Neural cell (in vitro differentiated cells): ENCODE results near the gene SLC3A2. TPM values are rescaled to one million over a fixed set of nuclear protein-coding genes. Genes with fewer than 3 reads are reported as not detected.

Source experiments
- polyA plus RNA-seq: library from polyadenylated mRNA; depleted of rRNA; stranded (reverse); fragments of >200 nt; gene quantifications from 2 replicates; pipeline ENCODE4 v1.2.3, GENCODE V29; 2014
- small RNA-seq, 3 experiments: library from RNA; depleted of rRNA; stranded (forward); fragments of <200 nt; gene quantifications; one replicate each; pipeline ENCODE3, GENCODE V24; 2012

Gene SLC3A2
- polyA plus RNA-seq, 1 donor from 2014 or later = 176 TPM

Small RNAs within 50 kb of the gene (small RNA-seq; reads per million reads assigned to genes)
- gene RF00099 (0 reads per million in 3 experiments), gene RN7SL259P (0 reads per million in 3 experiments), gene SNORD22 (0 reads per million in 3 experiments), gene SNORD26 (0 reads per million in 3 experiments), gene SNORD27 (0 reads per million in 3 experiments), gene SNORD28 (0 reads per million in 3 experiments), gene SNORD30 (40.0 to 204 (median 59.1) reads per million in 3 experiments)

Other genes with a start within 250 kb of the SLC3A2 start
- 60.6 and 62.7 TPM in 2 replicates for gene GANAB, start 234.3 kb upstream of the SLC3A2 start, polyA plus RNA-seq
- 6.5 and 7.5 TPM in 2 replicates for gene INTS5, start 227.6 kb upstream of the SLC3A2 start, polyA plus RNA-seq
- gene C11orf98, start 215.7 kb upstream of the SLC3A2 start, polyA plus RNA-seq = 92.0 and 103 TPM in 2 replicates
- 6.3 and 16.0 TPM in 2 replicates for gene CSKMT, start 215.6 kb upstream of the SLC3A2 start, polyA plus RNA-seq
- 6.8 and 8.4 TPM in 2 replicates for gene UQCC3, start 209.2 kb upstream of the SLC3A2 start, polyA plus RNA-seq
- gene LBHD1, start 208.6 kb upstream of the SLC3A2 start, polyA plus RNA-seq = 10.5 and 10.6 TPM in 2 replicates
- gene UBXN1, start 201.8 kb upstream of the SLC3A2 start, polyA plus RNA-seq = 209 and 248 TPM in 2 replicates
- 0.44 and 0.82 TPM in 2 replicates for gene LRRN4CL, start 191.4 kb upstream of the SLC3A2 start, polyA plus RNA-seq
- gene BSCL2, start 173.5 kb upstream of the SLC3A2 start, polyA plus RNA-seq = 304 and 305 TPM in 2 replicates
- gene GNG3, start 173.2 kb upstream of the SLC3A2 start, polyA plus RNA-seq = 120 and 121 TPM in 2 replicates
- gene HNRNPUL2, start 153.4 kb upstream of the SLC3A2 start, polyA plus RNA-seq = 27.5 and 29.3 TPM in 2 replicates
- 48.6 and 55.2 TPM in 2 replicates for gene TTC9C, start 152.4 kb upstream of the SLC3A2 start, polyA plus RNA-seq
- gene ZBTB3, start 126.7 kb upstream of the SLC3A2 start, polyA plus RNA-seq = 8.5 and 20.9 TPM in 2 replicates
- gene POLR2G, start 119.3 kb upstream of the SLC3A2 start, polyA plus RNA-seq = 207 and 232 TPM in 2 replicates
- 55.2 and 61.7 TPM in 2 replicates for gene TAF6L, start 109.5 kb upstream of the SLC3A2 start, polyA plus RNA-seq
- 24.5 and 28.1 TPM in 2 replicates for gene TMEM179B, start 93.5 kb upstream of the SLC3A2 start, polyA plus RNA-seq
- 16.5 and 27.4 TPM in 2 replicates for gene TMEM223, start 88.9 kb upstream of the SLC3A2 start, polyA plus RNA-seq
- 26.0 and 32.1 TPM in 2 replicates for gene NXF1, start 75.5 kb upstream of the SLC3A2 start, polyA plus RNA-seq
- 28.5 and 30.5 TPM in 2 replicates for gene STX5, start 48.8 kb upstream of the SLC3A2 start, polyA plus RNA-seq
- gene TEX54, start 48.1 kb upstream of the SLC3A2 start, polyA plus RNA-seq = not detected in 2 replicates
- 50.4 and 71.7 TPM in 2 replicates for gene WDR74, start 41.3 kb upstream of the SLC3A2 start, polyA plus RNA-seq
- gene CHRM1, start 40.5 kb downstream of the SLC3A2 start, polyA plus RNA-seq = not detected in 2 replicates
- not detected in 2 replicates for gene SLC22A6, start 104.1 kb downstream of the SLC3A2 start, polyA plus RNA-seq
- not detected in 2 replicates for gene SLC22A8, start 134.9 kb downstream of the SLC3A2 start, polyA plus RNA-seq